ENCODE data around the gene IGFL3. TPM values are rescaled to one million over a fixed set of nuclear protein-coding genes. Genes with fewer than 3 reads are reported as not detected.

Gene IGFL3
- total RNA-seq, 2 donors from 2014 or later: not detected

DNA sequence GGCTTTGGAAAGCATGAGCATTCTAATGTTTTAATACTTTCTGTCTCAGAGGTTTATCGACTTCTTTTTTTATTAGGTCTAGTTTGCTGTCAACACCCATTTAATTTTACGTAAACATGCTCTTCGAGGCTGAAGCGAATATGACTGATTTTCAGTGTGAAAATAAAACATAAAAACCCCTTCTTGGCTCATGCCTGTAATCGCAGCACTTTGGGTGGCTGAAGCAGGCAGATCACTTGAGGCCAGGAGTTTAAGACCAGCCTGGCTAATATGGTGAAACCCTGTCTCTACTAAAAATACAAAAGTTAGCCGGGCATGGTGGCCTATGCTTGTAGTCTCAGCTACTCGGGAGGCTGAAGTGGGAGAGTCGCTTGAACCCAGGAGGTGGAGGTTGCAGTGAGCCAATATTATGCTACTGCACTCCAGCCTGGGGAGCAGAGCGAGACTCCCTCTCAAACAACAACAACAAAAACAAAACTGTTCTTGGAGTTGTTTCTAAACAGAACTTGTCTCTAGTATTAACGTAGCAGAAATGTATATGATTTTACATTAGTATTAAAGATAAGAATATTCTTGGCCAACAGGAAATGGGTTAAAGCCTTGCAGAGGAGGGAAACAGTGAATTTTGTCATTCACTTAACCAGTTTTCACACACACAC is 7.1 kb upstream of the IGFL3 start:
- intact Hi-C loops (cut with DNase I): no loop called here
- no peak for ATAC-seq
- Histone ChIP-seq H3K9me3 (no peaks in the 10 kb centered on the region), H3K27ac (no peak overlapping the region), H3K4me3 (no peak overlapping the region), H3K4me1 (peaks cover 25% of the 10 kb centered on the region), H3K27me3 (no peaks in the 10 kb centered on the region), H3K36me3 (replicated peaks in 1 of 2; ENCODE audit: insufficient read depth in 1 of 2, low read depth in 2 of 2) (no peaks in the 10 kb centered on the region)
- no peak for TF ChIP-seq POLR2A (IDR thresholded peaks at IDR 0.05)
- TF ChIP-seq, protein P1, sequence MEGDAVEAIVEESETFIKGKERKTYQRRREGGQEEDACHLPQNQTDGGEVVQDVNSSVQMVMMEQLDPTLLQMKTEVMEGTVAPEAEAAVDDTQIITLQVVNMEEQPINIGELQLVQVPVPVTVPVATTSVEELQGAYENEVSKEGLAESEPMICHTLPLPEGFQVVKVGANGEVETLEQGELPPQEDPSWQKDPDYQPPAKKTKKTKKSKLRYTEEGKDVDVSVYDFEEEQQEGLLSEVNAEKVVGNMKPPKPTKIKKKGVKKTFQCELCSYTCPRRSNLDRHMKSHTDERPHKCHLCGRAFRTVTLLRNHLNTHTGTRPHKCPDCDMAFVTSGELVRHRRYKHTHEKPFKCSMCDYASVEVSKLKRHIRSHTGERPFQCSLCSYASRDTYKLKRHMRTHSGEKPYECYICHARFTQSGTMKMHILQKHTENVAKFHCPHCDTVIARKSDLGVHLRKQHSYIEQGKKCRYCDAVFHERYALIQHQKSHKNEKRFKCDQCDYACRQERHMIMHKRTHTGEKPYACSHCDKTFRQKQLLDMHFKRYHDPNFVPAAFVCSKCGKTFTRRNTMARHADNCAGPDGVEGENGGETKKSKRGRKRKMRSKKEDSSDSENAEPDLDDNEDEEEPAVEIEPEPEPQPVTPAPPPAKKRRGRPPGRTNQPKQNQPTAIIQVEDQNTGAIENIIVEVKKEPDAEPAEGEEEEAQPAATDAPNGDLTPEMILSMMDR (IDR thresholded peaks at IDR 0.05): no peak
- 80 to 88% methylated on average over 10 of the region's 10 CpGs for WGBS, 2 donors
- no peak for DNase-seq

DNA sequence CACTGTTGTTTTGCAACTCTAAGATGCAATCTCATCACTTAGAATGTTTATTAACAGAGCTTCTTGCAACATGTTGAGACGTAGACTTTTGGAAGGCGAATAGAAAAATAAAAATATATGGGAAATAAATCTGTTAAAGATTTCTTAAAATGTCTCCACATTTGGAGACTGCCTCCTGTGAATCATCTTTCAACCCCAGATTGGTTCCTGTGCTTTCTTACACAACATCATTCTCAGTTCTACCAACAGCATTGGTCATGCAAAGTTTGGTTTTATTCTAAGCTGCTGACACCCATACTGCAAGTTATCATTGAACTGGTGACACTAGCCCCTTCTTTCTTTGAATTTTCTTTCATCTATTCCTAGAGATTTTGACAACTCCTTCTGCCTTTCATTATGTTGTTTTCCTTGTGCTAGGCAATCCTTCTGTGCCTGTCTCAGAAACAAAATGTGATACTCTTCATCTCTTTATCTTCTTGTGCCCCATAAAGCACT is 1.6 kb upstream of the IGFL3 start:
- Histone ChIP-seq H3K36me3 (replicated peaks in 1 of 2; ENCODE audit: insufficient read depth in 1 of 2, low read depth in 2 of 2) (no peaks in the 10 kb centered on the region), H3K4me1 (no peaks in the 10 kb centered on the region), H3K27ac (no peak overlapping the region), H3K4me3 (no peak overlapping the region), H3K9me3 (no peaks in the 10 kb centered on the region), H3K27me3 (no peaks in the 10 kb centered on the region)
- WGBS, 2 donors: 83 to 84% methylated on average over 2 of the region's 2 CpGs
- TF ChIP-seq POLR2A (IDR thresholded peaks at IDR 0.05): no peak
- TF ChIP-seq, protein P1 (IDR thresholded peaks at IDR 0.05): no peak
- DNase-seq (no peak), ATAC-seq (no peak)
- intact Hi-C loops (cut with DNase I): no loop called here

DNA sequence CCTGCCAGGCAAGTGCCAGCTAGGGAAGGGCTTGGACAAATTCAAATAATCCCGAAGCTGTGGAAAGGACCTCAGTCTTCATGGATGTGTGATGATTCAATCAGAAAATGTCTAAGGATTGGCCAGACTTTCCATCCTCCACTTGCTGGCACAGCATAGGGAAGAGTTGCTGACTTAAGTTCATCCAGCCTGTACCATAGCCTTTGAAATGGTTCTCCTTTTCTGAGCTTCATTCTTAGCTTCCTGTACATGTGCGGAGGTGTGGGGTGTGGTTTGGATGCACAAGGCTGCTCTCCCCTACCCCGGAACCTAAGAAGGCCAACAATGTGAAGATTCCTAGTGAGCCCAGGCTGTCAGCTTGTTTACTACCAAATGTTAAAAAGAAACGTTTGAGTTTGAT is 959 bp upstream of the IGFL3 start:
- 68% methylated on average over 4 of the region's 4 CpGs for WGBS, 2 donors
- DNase-seq (no peak), ATAC-seq (no peak)
- Histone ChIP-seq H3K4me3 (no peak overlapping the region), H3K9me3 (no peaks in the 10 kb centered on the region), H3K4me1 (no peaks in the 10 kb centered on the region), H3K27ac (no peak overlapping the region), H3K36me3 (replicated peaks in 1 of 2; ENCODE audit: insufficient read depth in 1 of 2, low read depth in 2 of 2) (no peaks in the 10 kb centered on the region), H3K27me3 (no peaks in the 10 kb centered on the region)
- TF ChIP-seq, protein P1 (IDR thresholded peaks at IDR 0.05): no peak
- no peak for TF ChIP-seq POLR2A (IDR thresholded peaks at IDR 0.05)
- intact Hi-C loops (cut with DNase I): no loop called here

DNA sequence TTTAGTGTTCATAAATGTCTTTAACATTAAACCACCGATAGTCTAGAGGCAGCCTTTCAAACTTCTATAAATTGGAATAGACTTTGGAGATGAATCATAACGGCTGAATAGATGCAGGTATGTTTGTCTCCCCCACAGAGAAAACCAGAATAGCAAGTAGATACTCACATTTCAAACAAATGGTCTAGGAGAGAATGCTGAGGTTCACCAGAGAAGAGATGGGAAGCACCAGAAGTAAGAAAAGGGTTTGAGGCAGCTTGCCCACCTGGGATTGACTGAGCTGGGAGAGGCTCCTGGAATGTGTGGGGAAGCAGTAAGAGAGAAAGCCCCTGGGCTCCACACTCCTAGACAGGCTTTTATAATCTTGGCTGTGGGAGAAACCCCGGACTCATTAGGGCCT is 6.4 kb downstream of the IGFL3 start:
- ATAC-seq (no peak), DNase-seq (no peak)
- Histone ChIP-seq H3K9me3 (no peaks in the 10 kb centered on the region), H3K4me1 (peaks cover 7% of the 10 kb centered on the region), H3K4me3 (no peak overlapping the region), H3K27me3 (no peaks in the 10 kb centered on the region), H3K27ac (no peak overlapping the region), H3K36me3 (replicated peaks in 1 of 2; ENCODE audit: insufficient read depth in 1 of 2, low read depth in 2 of 2) (no peaks in the 10 kb centered on the region)
- intact Hi-C loops (cut with DNase I): no loop called here
- TF ChIP-seq, protein P1 (IDR thresholded peaks at IDR 0.05): no peak
- TF ChIP-seq POLR2A (IDR thresholded peaks at IDR 0.05): no peak
- 89 to 99% methylated on average over 3 of the region's 3 CpGs for WGBS, 2 donors

DNA sequence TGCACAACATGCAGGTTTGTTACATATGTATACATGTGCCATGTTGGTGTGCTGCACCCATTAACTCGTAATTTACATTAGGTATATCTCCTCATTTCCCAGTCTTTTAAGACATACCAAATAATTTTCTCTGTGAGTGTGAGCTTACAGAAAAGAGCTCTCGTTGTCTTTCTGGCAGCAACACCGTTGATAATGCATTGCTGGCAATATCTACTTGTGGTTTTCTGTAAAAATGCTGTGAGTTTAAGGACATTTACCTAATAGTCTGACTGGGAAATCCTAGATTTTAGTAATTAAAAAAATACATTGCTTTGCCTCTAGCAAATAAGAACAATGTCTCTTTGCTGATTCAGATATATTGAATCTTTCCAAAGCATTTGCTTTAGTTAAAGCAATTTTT is 8.4 kb downstream of the IGFL3 start:
- Histone ChIP-seq H3K9me3 (no peaks in the 10 kb centered on the region), H3K36me3 (replicated peaks in 1 of 2; ENCODE audit: insufficient read depth in 1 of 2, low read depth in 2 of 2) (no peaks in the 10 kb centered on the region), H3K27me3 (no peaks in the 10 kb centered on the region), H3K4me3 (no peak overlapping the region), H3K27ac (no peak overlapping the region), H3K4me1 (peaks cover 7% of the 10 kb centered on the region)
- DNase-seq (no peak), ATAC-seq (no peak)
- no peak for TF ChIP-seq POLR2A (IDR thresholded peaks at IDR 0.05)
- TF ChIP-seq, protein P1 (IDR thresholded peaks at IDR 0.05): no peak
- WGBS, 2 donors: 41 to 44% methylated on average over 3 of the region's 3 CpGs
- intact Hi-C loops (cut with DNase I): no loop called here

All from body of pancreas (tissue), 4 donors.